Medulla oblongata (tissue), 1 donor: Measurements from ENCODE around the gene DLGAP4.
"Not testable (repeated sequence)": the region's sequence is repeated elsewhere in the genome, so short reads cannot be mapped to it uniquely, and the experiment has no call there.

Experiments used
- DNase-seq: peaks from one replicate; pipeline ENCODE4 v3.0.0-alpha.2; 2015; ENCODE audit errors: extremely low spot score

Gene DLGAP4

DNA sequence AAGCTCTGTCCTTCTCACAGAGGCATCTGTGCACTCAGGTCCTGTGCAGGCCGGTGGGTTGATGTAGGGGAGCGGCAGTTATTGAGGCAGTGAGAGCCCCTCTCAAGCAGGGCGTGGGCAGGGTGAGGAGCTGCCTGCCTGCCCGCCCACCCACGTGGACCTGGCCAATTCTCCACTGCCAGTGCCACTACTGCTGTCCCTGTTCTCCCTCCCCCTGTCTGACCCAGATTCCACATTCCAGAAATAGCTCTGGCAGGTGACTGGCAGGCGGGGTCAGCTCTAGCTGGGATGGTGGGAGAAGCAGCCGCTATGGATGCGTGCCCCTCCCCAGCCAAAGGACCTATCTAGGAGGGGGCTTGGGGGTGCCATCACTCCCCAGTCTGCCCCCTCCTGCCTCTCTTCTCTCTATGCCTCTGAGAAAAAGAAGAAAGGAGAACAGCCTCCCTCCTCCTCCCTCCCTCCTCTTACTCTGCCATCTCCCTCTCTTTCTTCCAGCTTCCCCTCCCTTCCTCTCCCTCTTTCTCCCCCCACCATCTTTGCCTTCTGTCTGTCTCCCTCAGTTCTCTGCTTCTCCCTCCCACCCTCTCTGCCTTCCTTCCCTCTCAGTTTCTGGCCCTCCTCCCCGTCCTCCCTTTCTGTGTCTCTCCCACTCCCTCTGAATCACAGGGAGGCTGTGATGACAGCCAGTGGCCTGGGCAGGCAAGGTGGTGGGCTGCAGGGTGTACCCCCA lies 148.7 kb downstream of the DLGAP4 start:
- DNase-seq, result no peak

- DNase-seq, result no peak
Observed at GRCh38 chr20:36455972-36456625, 150.0 kb downstream of the DLGAP4 start.

GRCh38 chr20:36460648-36461599 lies 154.8 kb downstream of the DLGAP4 start:
- DNase-seq, result peak; percentile 95

- peak; percentile 45 for DNase-seq
Observed at GRCh38 chr20:36461600-36462439, 155.7 kb downstream of the DLGAP4 start.

DNA sequence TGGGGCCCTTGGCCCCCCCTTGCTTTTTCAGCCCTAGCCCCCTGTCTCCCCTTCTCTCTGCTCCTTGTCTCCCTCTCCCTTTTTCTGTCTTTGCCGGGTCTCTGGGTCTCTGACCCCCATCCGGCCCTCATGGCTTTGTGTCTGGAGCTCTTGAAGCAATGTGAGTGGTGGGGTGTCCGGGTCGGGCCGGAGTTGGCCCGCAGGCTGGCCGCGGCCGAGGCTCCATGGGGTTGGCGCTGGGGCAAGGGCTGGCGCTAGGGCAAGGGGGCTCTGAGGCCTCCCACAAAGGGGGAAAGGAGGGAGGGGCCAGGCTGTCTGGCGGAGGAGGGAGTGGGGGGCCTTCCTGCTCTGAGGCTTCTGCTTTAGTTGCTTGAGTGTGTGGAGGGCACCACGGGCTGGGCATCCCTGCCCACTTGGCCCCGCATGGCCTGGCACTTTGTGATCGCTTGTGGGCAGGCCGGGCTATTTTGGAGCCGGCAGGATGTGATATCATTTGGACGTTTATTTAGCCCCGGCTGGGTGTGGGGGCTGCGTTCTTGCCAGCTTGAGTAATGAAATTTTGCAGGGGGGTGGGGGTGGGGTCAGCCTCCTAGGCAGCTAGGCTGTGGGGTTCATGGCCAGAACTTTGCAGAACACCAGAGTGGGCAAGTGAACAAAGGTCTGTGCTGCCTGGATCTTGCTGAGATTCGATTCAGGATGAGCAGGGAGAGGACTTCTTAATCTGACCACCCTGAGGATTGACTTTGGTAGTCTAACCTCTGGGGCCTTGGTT lies 156.5 kb downstream of the DLGAP4 start:
- peak; percentile 57 for DNase-seq

DNA sequence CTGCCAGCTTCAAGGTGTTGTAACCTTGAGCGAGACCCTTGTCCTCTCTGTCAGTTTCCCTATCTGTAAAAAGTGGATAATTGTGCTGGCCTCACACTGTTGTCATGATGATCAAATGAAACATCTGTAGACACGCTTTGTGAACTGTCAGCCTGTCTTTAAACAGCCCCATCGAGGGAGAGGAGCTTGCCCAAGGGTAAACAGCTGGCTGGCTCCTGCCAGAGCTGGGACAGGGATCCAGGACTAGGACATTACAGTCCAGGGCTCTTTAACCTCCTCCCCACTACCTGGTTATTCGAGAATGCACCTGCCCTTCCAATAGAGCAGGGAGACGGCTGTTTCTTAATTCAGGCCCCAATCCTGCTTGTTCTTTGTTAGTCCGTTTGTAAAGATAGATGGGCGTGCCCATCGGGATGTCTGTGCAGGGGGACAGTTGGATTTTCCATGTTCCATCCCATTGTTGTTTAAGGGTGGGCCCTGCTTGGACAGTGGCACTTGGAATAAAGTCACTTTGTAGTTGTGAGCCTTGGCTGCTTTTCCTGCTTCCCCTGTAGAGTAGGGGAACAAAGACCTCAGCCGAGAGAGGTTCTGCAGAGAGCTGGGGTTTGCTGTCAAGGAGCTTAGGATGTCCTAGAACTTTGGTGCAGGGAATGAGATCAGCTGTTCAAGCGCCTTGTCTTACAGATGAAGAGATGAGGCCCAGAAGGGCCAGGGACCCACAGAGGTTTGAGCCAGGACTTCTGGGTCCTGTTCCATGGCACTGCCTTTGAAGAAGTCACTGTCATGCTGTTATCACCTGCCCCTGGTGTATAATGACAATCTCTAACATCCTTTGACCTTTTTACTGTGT lies 157.3 kb downstream of the DLGAP4 start:
- no peak for DNase-seq

DNA sequence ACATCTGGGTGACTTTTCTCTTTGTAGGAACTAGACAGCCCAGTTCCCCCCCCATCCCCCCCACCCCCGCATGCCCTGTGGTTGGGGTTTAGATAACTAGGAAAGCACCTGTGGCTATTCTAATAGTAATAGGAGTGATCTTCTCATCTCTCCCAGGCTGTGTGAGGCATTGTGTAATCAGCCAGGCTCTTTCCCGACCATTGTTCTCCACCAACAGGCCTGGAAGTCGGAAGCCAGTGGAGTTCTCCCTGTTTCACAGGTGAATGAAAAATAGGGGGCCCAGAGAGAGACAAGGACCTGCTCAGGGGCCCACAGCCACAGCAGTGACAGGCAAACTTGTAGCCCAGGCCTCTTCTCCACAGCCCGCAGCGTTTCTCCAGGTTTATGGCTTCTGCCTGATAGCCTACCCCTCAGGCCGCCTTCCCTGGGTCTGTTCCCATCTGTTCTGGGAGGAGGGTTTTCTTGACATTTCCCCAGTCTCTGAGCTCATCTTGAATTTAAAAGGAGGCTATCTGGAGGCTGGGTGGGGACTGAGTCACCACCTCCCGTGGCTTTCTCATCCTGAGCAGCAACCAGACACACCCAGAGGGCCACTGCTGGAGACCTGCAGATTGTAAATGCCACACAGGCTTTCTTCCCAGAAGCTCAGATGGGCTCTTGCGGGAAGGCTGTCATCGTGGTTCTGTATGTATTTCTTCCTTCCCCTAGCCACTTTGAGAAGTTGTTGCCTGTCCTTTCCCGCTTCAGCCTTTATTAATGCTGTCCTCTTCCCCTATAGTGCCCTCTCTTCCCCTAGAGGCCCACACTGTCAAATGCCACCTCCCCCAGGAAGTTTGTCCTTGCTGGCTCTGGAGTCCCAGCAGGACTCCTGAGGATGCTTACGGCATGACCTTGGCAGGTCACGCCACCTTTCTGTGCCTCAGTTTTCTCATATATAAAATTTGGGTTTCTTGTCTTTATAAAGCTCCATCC lies 159.3 kb downstream of the DLGAP4 start:
- DNase-seq, result no peak

DNA sequence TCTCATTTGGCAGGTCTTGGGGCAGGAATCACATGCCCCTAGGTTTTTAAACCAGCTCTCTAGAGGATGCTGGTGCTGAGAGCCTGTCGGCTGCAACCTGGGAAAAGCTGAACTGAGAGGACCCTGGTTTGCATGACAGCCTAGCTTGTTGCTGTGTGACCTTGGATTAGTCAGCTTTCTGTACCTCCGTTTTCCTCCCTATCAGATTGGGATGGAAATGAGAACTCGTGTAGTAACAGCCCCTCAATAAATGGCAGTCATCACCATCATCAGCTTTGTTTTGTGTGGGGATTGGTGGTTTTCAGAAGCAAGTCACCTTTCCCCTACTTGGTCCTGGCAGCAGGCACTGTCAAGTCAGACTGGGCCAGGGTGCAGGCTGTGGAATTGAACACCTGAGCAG lies 159.9 kb downstream of the DLGAP4 start:
- no peak for DNase-seq

DNA sequence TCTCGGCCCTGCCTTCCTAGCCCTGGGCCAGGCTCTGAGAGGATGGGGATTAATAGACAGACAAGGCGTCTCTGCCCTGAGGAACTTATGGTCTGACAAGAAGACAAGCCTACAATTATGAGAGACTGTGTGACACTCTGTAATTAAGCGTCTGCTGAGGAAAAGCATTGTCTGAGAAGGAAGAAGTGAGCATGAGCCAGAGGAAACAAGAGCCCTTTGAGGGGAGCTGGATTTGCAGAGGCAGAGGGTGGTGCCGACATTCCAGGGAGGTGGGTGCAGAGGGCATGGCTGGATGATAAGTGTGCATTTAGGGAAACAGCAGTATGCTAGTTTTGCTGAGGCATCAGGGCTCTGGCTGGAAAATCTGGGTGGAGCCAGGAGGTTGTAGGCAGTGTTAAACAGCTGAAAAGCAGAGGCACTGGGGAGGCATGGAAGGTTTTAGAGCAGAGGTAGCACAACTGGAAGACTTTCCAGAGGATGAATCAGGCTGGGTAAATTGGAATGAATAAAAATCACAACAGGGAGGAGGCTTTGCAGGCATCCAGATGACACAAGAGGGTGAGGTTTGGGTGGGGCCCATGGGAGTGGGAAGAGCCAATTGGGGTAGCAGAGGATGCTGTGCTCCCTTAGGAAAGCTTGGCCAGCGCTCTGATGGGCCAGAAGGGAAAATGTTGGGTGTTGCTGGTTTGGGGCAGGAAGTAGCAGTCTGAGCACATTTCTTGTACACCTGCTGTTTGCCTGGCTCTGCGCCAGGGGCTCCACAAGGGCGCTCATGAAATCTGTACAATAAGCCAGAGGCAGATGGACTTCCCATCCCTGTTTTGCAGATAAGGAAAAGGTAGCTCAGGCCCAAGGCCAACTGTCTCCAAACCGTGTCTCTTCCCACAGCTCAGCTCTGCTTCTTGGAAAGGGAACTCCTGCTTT lies 161.2 kb downstream of the DLGAP4 start:
- peak; percentile 54 for DNase-seq

DNA sequence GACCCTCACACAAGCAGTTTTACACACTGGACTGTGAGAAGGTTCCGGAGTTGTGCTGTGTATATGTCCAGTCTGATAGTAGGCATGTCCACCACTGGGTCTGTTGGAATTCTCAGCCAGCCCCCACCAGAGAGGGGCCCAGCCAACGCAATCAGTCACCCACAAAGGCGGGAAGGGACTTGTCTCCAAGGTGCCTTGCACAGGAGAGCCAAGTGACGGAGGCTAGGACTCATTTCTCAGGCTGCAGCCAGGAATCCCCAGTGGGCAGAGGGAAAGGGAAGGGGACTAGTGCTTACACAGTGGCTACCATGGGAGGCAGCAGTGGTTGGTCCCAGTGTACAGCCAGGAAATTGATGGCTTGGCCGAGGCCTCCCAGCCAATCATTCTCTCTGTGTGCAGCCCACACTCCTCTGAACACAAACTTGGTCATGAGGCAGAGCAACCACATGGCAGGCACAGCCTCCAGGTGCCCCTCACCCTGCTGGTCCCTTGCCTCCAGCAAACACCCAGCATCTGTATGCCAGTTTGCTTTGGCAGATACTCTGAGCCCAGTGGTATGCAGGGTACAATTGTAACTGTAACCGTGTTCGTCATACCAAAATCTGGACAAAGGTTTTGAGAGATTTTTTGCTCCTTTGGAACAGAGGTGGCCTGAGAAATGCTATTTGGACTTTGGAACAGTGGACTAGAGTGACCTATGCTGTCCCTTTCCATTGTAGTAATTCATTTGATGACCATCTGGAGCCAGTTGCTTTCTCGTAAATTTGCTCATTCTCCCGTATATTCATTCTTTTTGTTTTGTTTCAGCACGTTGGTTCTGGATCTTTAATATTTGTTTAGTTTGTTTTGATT lies 162.2 kb downstream of the DLGAP4 start:
- peak; percentile 66 for DNase-seq

DNA sequence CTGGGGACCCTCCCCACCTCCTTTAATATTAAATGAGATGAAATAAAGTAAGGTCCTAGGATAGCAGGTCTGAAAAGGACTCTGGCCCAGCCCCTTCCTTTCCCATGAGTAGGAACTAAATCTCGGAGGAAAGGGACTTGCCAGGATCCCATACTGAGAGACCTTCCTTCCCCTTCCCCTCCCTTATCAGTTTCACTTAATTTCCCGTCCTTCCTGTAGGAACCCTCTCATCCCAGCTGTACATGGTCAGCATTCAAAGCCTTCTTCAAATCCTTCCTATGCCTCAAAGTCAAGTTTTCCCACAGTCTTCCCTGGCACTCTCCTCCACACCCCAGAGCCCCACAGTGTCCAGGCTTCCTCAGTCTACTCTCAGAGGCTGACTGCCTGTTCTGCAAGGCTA lies 163.8 kb downstream of the DLGAP4 start:
- no peak for DNase-seq

GRCh38 chr20:36471885-36472636 lies 165.9 kb downstream of the DLGAP4 start:
- DNase-seq, result no peak

DNA sequence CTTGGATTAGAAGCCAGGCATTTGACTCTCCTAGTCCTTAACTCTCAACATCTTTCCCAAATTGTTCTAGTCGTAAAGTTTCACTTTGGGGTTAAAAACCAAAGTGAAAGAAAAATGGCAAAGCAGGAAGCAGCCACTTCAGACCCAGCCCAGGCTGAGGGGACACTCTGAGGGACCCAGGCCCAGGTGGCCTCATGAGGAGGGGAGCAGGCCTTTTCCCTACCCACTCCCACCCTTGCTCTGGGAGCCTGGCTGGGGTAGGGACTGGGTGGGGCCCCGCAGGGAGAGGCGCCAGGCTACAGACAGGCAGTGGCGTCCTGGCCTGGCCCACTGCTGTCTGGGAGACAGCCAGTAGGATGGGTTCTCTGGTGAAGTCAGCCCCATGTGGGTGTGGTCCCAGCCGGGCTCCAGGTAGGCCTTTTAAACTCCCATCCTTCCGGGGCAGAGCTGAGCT lies 166.5 kb downstream of the DLGAP4 start:
- DNase-seq, result no peak

DNA sequence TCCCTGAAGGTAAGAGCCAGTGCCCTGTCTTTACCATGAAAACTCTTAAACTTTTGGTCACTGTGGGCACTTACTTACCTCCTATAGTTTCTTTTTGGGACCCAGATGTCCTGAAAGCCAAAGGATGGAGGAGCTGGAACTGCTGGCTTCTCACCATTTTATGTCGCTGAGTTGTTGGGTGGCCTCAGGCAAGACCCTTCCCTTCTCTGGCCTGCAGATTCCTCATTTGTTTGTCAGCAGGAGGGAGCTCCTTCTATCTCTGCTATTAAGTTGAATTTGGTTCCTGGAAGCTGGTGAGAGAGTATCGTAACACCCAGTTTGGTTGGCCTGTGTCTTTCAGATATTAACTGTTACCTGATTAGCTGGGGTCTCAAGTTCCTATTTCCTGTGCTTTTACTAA lies 167.0 kb downstream of the DLGAP4 start:
- no peak for DNase-seq

DNA sequence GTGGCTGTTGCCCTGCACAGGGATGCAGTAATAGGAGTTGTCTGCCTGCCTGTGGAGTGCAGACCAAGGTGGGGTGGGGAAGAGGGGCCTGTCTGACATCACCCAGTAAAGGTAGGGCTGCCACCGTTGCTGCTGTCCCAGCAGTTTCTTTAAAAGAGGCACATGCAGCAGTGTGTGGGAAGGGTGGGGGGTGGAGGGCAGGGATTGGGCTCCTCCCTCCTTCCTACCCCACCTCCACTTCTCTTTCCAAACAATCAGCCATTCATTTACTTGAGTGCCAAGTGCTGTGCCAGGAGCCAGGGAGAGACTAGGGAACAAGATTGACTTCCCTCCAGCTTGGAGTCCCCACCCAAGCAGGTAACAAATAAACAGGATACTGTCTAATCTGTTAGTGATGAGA lies 168.4 kb downstream of the DLGAP4 start:
- no peak for DNase-seq

DNA sequence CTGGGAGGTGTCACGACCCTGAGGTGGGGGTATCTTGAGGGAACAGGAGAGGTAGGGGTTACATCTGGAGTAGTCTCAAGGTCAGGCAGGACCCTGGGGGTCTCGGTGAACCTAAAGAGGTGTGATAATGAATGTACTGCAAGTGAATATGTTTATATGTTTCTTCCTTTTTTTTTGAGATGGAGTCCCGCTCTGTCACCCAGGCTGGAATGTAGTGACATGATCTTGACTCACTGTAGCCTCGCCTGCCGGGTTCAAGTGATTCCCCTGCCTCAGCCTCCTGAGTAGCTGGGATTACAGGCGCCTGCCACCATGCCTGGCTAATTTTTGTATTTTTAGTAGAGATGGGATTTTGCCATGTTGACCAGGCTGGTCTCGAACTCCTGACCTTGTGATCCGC lies 168.9 kb downstream of the DLGAP4 start:
- not testable (repeated sequence) for DNase-seq
